Measurements from ENCODE around the gene PDE3B. TPM values are rescaled to one million over a fixed set of nuclear protein-coding genes. Genes with fewer than 3 reads are reported as not detected.

PDE3B gene
- total and polyA plus RNA-seq, 9 of the 15 experiments (the other 6 are each of a cell fraction or from before 2014, with no cell fraction given) = 2.3 to 22.5 (median 12.2) TPM

GRCh38 chr11:14892036-14892556 lies 248.5 kb downstream of the PDE3B start, which contains the start of gene CYP2R1 (continued):
- TF ChIP-seq MGA (IDR thresholded peaks at IDR 0.05) (peak; percentile 77), GTF2E2 (tag; IDR thresholded peaks at IDR 0.05) (peak; percentile 84; the same call in 1 of the 2 replicates), FOXM1 (IDR thresholded peaks at IDR 0.05; ENCODE audit: low read depth) (no peak), FOXM1 (CRISPR knock-in tag; IDR thresholded peaks at IDR 0.05; ENCODE audit: low read depth) (0 out of 2 replicates have a peak, but pooled peaks have one; percentile 37), RFX1 (IDR thresholded peaks at IDR 0.05) (no peak), MAFK (IDR thresholded peaks at IDR 0.05; ENCODE audit: low read length) (no peak), CUX1 (CRISPR knock-in tag; IDR thresholded peaks at IDR 0.05) (no peak), MBD2 (IDR thresholded peaks at IDR 0.05; ENCODE audit: borderline replicate concordance, low read depth) (peak; percentile 94), ZNF175 (CRISPR knock-in tag; IDR thresholded peaks at IDR 0.05; ENCODE audit: low read depth) (0 out of 2 replicates have a peak, but pooled peaks have one; percentile 46)

Measured in K562 (cell line).